K562 (cell line): Measurements from ENCODE around the gene PPIF. TPM values are rescaled to one million over a fixed set of nuclear protein-coding genes. Genes with fewer than 3 reads are reported as not detected.

ENCODE experiments used
- ATAC-seq: fragments of 200-7000 bp; cut with Tn5 transposase; 3 replicates; pipeline ENCODE4 v1.9.1; 2020; ENCODE audit warnings: moderate library complexity
- BruUV-seq: library from RNA; stranded (reverse); fragments of 400-500 nt; replicated peaks from 2 replicates; lab custom pipeline; 2021; lab: Mats Ljungman, UMichigan
- CTCF ChIA-PET: fragments of 300-600 bp; formaldehyde crosslinking; extraction: SDS; loops from one replicate; lab custom pipeline; 2021; ENCODE audit warnings: low intra/inter-chr PET ratio; lab: Yijun Ruan, JAX
- POLR2A ChIA-PET: fragments of 300-600, 350-650 bp; sonication (Branson Sonifier 250); formaldehyde crosslinking; extraction: SDS; loops from one replicate; lab custom pipeline; 2021; ENCODE audit warnings: antibody characterized with exemption, inconsistent platforms; lab: Yijun Ruan, JAX
- DNase-seq, 4 experiments: peaks; one replicate each; pipeline versions ENCODE4 v3.0.0 to v3.0.0-alpha.2; 2011 to 2018; ENCODE audit warnings: low spot score in 3 of 4, mixed read lengths in 3 of 4; ENCODE audit errors: extremely low read depth in 1 of 4
- FAIRE-seq: peaks from 2 replicates; lab custom pipeline; 2011; peaks lifted over from hg19 to GRCh38; lab: Jason Lieb, UNC
- H2AFZ ChIP-seq: 2 replicates; pipeline ENCODE4 v1.6.0; 2011; ENCODE audit warnings: low read depth, low read length, control low read depth, inconsistent platforms
- H3K27ac ChIP-seq: fragments of 200-600 bp; 3 replicates; pipeline ENCODE4 v1.8.0; 2011; ENCODE audit warnings: low read depth, mild to moderate bottlenecking, control low read depth, inconsistent platforms, low read length, moderate library complexity, mixed read lengths; ENCODE audit errors: extremely low read depth
- H3K27me3 ChIP-seq, 2 experiments: fragments of 300-600 bp in 1 of 2; 2 replicates in 1 of 2; 3 replicates in 1 of 2; pipeline versions ENCODE4 v1.6.0 to v1.8.0; 2011; ENCODE audit warnings: inconsistent platforms in 2 of 2, low read length in 2 of 2, mild to moderate bottlenecking in 1 of 2, mixed read lengths in 1 of 2, moderate library complexity in 1 of 2; ENCODE audit not compliant: control insufficient read depth in 2 of 2, insufficient read depth in 2 of 2
- H3K36me3 ChIP-seq: fragments of 300-600 bp; 3 replicates; pipeline ENCODE4 v1.8.0; 2011; ENCODE audit warnings: mild to moderate bottlenecking, low read length, inconsistent platforms; ENCODE audit not compliant: control insufficient read depth, insufficient read depth
- H3K4me1 ChIP-seq, 2 experiments: fragments of 200-600 bp in 1 of 2; replicated peaks in 1 of 2; 2 replicates in 1 of 2; 3 replicates in 1 of 2; pipeline versions ENCODE4 v1.5.1 to v1.8.0; 2011; ENCODE audit warnings: inconsistent platforms in 2 of 2, low read length in 2 of 2, mild to moderate bottlenecking in 1 of 2, mixed read lengths in 1 of 2, moderate library complexity in 1 of 2; ENCODE audit not compliant: control insufficient read depth in 2 of 2, insufficient read depth in 2 of 2
- H3K4me2 ChIP-seq: 2 replicates; pipeline ENCODE4 v1.6.1; 2011; ENCODE audit warnings: low read length, control low read depth, inconsistent platforms, mixed read lengths; ENCODE audit not compliant: insufficient read depth
- H3K4me3 ChIP-seq: fragments of 200-600 bp; sonication (generic), shearing (Covaris generic); 2 replicates; pipeline ENCODE4 v1.5.1; 2016; ENCODE audit warnings: control low read depth, inconsistent platforms
- H3K79me2 ChIP-seq: fragments of 200-600 bp; 3 replicates; pipeline ENCODE4 v1.8.0; 2011; ENCODE audit warnings: low read length, inconsistent platforms; ENCODE audit not compliant: control insufficient read depth, insufficient read depth
- H3K9ac ChIP-seq, 2 experiments: 2 replicates each; pipeline versions ENCODE4 v1.6.0 to v1.6.1; 2011; ENCODE audit warnings: low read depth in 2 of 2, low read length in 2 of 2, control low read depth in 1 of 2, inconsistent platforms in 1 of 2, mild to moderate bottlenecking in 1 of 2, mixed read lengths in 1 of 2; ENCODE audit not compliant: insufficient read depth in 1 of 2
- H3K9me1 ChIP-seq: one replicate; pipeline ENCODE4 v1.6.0; 2011; ENCODE audit warnings: inconsistent platforms, mild to moderate bottlenecking, low read length, moderate library complexity; ENCODE audit not compliant: control insufficient read depth, insufficient read depth
- H3K9me3 ChIP-seq: replicated peaks from 2 replicates; pipeline ENCODE4 v1.5.1; 2011; ENCODE audit warnings: low read depth, low read length, inconsistent platforms; ENCODE audit not compliant: control insufficient read depth, insufficient read depth
- H4K20me1 ChIP-seq: replicated peaks from 2 replicates; pipeline ENCODE4 v1.6.1; 2011; ENCODE audit warnings: low read length, inconsistent platforms, mixed read lengths; ENCODE audit not compliant: control insufficient read depth, insufficient read depth
- OTX1 ChIP-seq: fragments of 450-650 bp; formaldehyde crosslinking; IDR thresholded peaks from 2 replicates; pipeline ENCODE4 v1.4.0; 2022; ENCODE audit warnings: mild to moderate bottlenecking
- PHF20 ChIP-seq: fragments of 450-650 bp; IDR thresholded peaks from 2 replicates; pipeline ENCODE4 v1.6.1; 2018; ENCODE audit not compliant: partially characterized antibody
- THRB ChIP-seq: fragments of 450-650 bp; formaldehyde crosslinking; conservative IDR thresholded peaks from 2 replicates; pipeline ENCODE4 v1.4.0; 2022; ENCODE audit warnings: mild to moderate bottlenecking, missing genetic modification characterization
- WGBS: fragments of 100-300 bp; shearing (Covaris generic); methylation state at CpG from one replicate; pipeline ENCODE4 v1.1.6; 2016; ENCODE audit warnings: low coverage, mixed read lengths; ENCODE audit not compliant: insufficient coverage; ENCODE audit errors: missing lambda C conversion rate; 5-methylcytosine and 5-hydroxymethylcytosine counted together
- in situ Hi-C: fragments of 300-500 bp; cut with MboI; formaldehyde crosslinking; loops from 4 replicates; pipeline ENCODE4 v1.15.0; 2018; ENCODE audit warnings: inconsistent platforms, mixed read lengths
- intact Hi-C: fragments of 100-400 bp; cut with micrococcal nuclease; formaldehyde crosslinking; loops from 2 replicates; pipeline ENCODE4 v1.14.2; 2022
- polyA plus RNA-seq, 8 experiments: library from polyadenylated mRNA; depleted of rRNA in 4 of 8; stranded (reverse) in 5 of 8; unstranded in 3 of 8; fragments of >200 nt; fragmentation: Nextera tagmentation in 2 of 8; fragmentation: Illumina TruSeq in 1 of 8; extraction: Ambion mirVana in 2 of 8; extraction: Trizol in 1 of 8; gene quantifications; 2 replicates each; pipeline versions ENCODE4 v1.2.1 to v1.2.3, GENCODE V29; 2011 to 2014; ENCODE audit warnings: inconsistent platforms in 1 of 8, missing spikeins in 1 of 8
- total RNA-seq, 7 experiments: library from RNA; depleted of rRNA in 6 of 7; stranded (reverse); fragments of >200 nt in 6 of 7; fragmentation: Illumina TruSeq in 2 of 7; extraction: Trizol in 2 of 7; gene quantifications; 2 replicates each; pipeline versions ENCODE4 v1.2.1 to v1.2.3, GENCODE V29; 2011 to 2021; ENCODE audit warnings: low replicate concordance in 1 of 7

Gene PPIF
- total and polyA plus RNA-seq, 9 of the 15 experiments (the other 6 are each of a cell fraction or from before 2014, with no cell fraction given) = 40.9 to 287 (median 117) TPM

DNA sequence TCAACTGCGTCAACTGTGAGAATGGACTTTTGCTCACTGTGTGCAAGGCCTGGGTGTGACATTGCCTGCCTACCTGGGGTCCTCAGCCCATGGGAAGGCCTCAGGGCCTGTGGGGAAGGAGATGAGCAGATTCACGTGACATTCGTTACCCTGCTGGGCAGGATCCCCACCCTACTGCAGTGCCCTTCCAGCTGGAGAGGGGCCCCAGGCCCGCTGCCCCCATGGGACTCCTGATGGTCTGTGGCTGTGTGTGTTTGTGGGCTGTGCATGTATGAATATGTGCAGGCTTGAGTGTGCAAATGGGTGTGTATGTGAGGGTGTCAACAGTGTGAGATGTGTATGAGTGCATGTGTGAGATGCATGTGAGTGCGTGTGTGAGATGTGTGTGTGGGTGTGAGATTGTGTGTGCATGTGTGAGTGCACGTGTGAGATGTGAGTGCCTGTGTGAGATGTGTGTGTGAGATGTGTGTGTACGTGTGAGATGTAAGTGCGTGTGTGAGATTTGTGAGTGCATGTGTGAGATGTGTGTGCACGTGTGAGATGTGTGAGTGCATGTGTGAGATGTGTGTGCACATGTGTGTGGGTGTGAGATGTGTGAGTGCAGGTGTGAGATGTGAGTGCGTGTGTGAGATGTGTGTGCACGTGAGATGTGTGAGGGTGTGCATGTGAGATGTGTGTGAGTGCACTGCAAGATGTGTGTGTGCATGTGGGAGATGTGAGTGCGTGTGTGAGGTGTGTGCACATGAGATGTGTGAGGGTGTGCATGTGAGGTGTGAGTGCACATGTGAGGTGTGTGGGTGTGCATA lies 29.7 kb downstream of the PPIF start:
- ATAC-seq = no peak
- in situ Hi-C loops (no loop called here), intact Hi-C loops (no loop called here)
- TF ChIP-seq PHF20 (no peak), OTX1 (0 out of 2 replicates have a peak, but pooled peaks have one; percentile 60), THRB (CRISPR knock-in tag) (peak; percentile 51; the same call in 1 of the 2 replicates)
- Histone ChIP-seq H3K36me3 (no peaks in the 10 kb centered on the region), H3K27ac (no peak overlapping the region), H3K4me1 (peaks cover 8 to 17% of the 10 kb centered on the region in 2 experiments; a peak in 4 of 5 replicates), H3K4me3 (no peak overlapping the region), H3K27me3 (peaks cover 0 to 27% of the 10 kb centered on the region in 2 experiments; a peak in 3 of 5 replicates), H3K4me2 (no peak overlapping the region), H3K9ac (no peak overlapping the region), H3K79me2 (no peaks in the 10 kb centered on the region), H3K9me3 (no peaks in the 10 kb centered on the region; the same call in 1 of the 2 replicates), H3K9me1 (no peaks in the 10 kb centered on the region), H4K20me1 (no peaks in the 10 kb centered on the region), H2AFZ (no peak overlapping the region)
- BruUV-seq = no TSS peak
- peak; percentile 78 for FAIRE-seq
- CTCF ChIA-PET = interaction anchor here (3.6 kb wide), 1 partner anchor 111 kb away, joined by 57 read pairs; no protein-coding TSS in a partner anchor
- DNase-seq = no peak
- POLR2A ChIA-PET = interaction anchor here (0.5 to 0.6 kb wide), 2 partner anchors 69 to 130 kb away, joined by 3 read pairs; partner anchors contain the start of gene ZCCHC24
- 48% methylated on average over 12 of the region's 12 CpGs for WGBS
